HTERT RPE-1 (cell line): ENCODE data around the gene KRI1.
"Not testable (repeated sequence)": the region's sequence is repeated elsewhere in the genome, so short reads cannot be mapped to it uniquely, and the experiment has no call there.

ENCODE experiments used
- in situ Hi-C: fragments of 300-500 bp; cut with MboI; formaldehyde crosslinking; loops from 4 replicates; pipeline ENCODE4 v1.14.3; 2020; ENCODE audit warnings: low sequenced_read_pairs

KRI1 gene

GRCh38 chr19:10575011-10575716 lies 9.4 kb upstream of the KRI1 start:
- in situ Hi-C loops, result no loop called here

- in situ Hi-C loops, result no loop called here
Measured at GRCh38 chr19:10574462-10574861, 8.7 kb upstream of the KRI1 start.

- in situ Hi-C loops, result not testable (repeated sequence)
Measured at GRCh38 chr19:10573793-10574192, 8.0 kb upstream of the KRI1 start.

GRCh38 chr19:10568826-10569651 lies 3.2 kb upstream of the KRI1 start, which contains the start of gene CDKN2D:
Gene CDKN2D (minus strand): TSS chr19:10568979. CDS start chr19:10568653, 326 bp downstream.
- in situ Hi-C loops, result no loop called here

- in situ Hi-C loops, result no loop called here
Measured at GRCh38 chr19:10568062-10568825, 2.4 kb upstream of the KRI1 start.

GRCh38 chr19:10567656-10568055 lies 1.8 kb upstream of the KRI1 start:
- in situ Hi-C loops, result no loop called here

- in situ Hi-C loops, result no loop called here
Measured at GRCh38 chr19:10566658-10567410, 1.0 kb upstream of the KRI1 start.

- in situ Hi-C loops, result no loop called here
Measured at GRCh38 chr19:10566408-10566657, 523 bp upstream of the KRI1 start.

GRCh38 chr19:10565028-10565566 lies 713 bp downstream of the KRI1 start:
- in situ Hi-C loops, result no loop called here

GRCh38 chr19:10562609-10563008 lies 3.2 kb downstream of the KRI1 start:
- in situ Hi-C loops, result no loop called here

GRCh38 chr19:10560154-10560553 lies 5.7 kb downstream of the KRI1 start:
- in situ Hi-C loops, result no loop called here

- in situ Hi-C loops, result no loop called here
Measured at GRCh38 chr19:10557603-10558197, 8.1 kb downstream of the KRI1 start.

GRCh38 chr19:10555610-10555973 lies 10.2 kb downstream of the KRI1 start:
- in situ Hi-C loops, result no loop called here

GRCh38 chr19:10554760-10555609 lies 10.8 kb downstream of the KRI1 start:
- in situ Hi-C loops, result no loop called here

GRCh38 chr19:10553943-10554381 lies 11.8 kb downstream of the KRI1 start:
- in situ Hi-C loops, result no loop called here

- in situ Hi-C loops, result no loop called here
Measured at GRCh38 chr19:10553087-10553667, 12.6 kb downstream of the KRI1 start.

- in situ Hi-C loops, result no loop called here
Measured at GRCh38 chr19:10552510-10553053, 13.2 kb downstream of the KRI1 start.

- in situ Hi-C loops, result no loop called here
Measured at GRCh38 chr19:10551698-10552301, 14.0 kb downstream of the KRI1 start.
